Smooth muscle cell of the pulmonary artery (primary cell): Measurements from ENCODE around the gene YRDC. TPM values are rescaled to one million over a fixed set of nuclear protein-coding genes. Genes with fewer than 3 reads are reported as not detected.

Experiments used
- total RNA-seq: library from RNA; depleted of rRNA; stranded (reverse); fragments of >200 nt; gene quantifications from 2 replicates; pipeline ENCODE4 v1.2.3, GENCODE V29; 2014

The YRDC gene
- 13.3 and 25.0 TPM in 2 replicates for total RNA-seq

GRCh38 chr1:37807555-37808368, at the start of gene YRDC, which contains the start of gene C1orf122:
Gene YRDC, minus strand, starts transcription at chr1:37808208. Its CDS starts 28 bp downstream, at chr1:37808180.
Gene C1orf122, plus strand, starts transcription at chr1:37807790. Its CDS starts 615 bp downstream, at chr1:37808405.

GRCh38 chr1:37793773-37794371, 14.1 kb downstream of the YRDC start, which contains the start of gene MANEAL:
Gene MANEAL, plus strand, starts transcription at chr1:37793847. Its CDS starts 336 bp downstream, at chr1:37794183.

GRCh38 chr1:37764888-37765441, 43.0 kb downstream of the YRDC start, which contains the start of gene EPHA10:
Gene EPHA10, minus strand, starts transcription at chr1:37765120. Its CDS starts 54 bp downstream, at chr1:37765066.

Other genes with a start within 250 kb of the YRDC start
- gene GNL2, start 212.3 kb downstream of the YRDC start, total RNA-seq, result 52.5 and 55.8 TPM in 2 replicates
- gene RSPO1, start 173.3 kb downstream of the YRDC start, total RNA-seq, result 0.07 TPM in 1 of 2 replicates, not detected in the other
- gene CDCA8, start 115.7 kb downstream of the YRDC start, total RNA-seq, result 1.7 and 3.7 TPM in 2 replicates
- gene EPHA10, start 43.1 kb downstream of the YRDC start, total RNA-seq, result not detected in 2 replicates
- gene MANEAL, start 14.4 kb downstream of the YRDC start, total RNA-seq, result 1.1 and 1.3 TPM in 2 replicates
- gene C1orf122, start 418 bp downstream of the YRDC start, total RNA-seq, result 29.4 and 30.4 TPM in 2 replicates
- gene MTF1, start 51.4 kb upstream of the YRDC start, total RNA-seq, result 6.6 and 6.9 TPM in 2 replicates
- gene INPP5B, start 138.8 kb upstream of the YRDC start, total RNA-seq, result 23.3 and 30.0 TPM in 2 replicates
- 51.4 and 54.9 TPM in 2 replicates for gene SF3A3, start 181.8 kb upstream of the YRDC start, total RNA-seq
- 24.6 and 26.9 TPM in 2 replicates for gene FHL3, start 197.3 kb upstream of the YRDC start, total RNA-seq
- 24.9 and 25.6 TPM in 2 replicates for gene UTP11, start 204.5 kb upstream of the YRDC start, total RNA-seq
- 0.03 TPM in 1 of 2 replicates, not detected in the other for gene POU3F1, start 238.6 kb upstream of the YRDC start, total RNA-seq